CD4-positive, CD25-positive, alpha-beta regulatory T cell (primary cell): Measurements from ENCODE around the gene CILP2. TPM values are rescaled to one million over a fixed set of nuclear protein-coding genes. Genes with fewer than 3 reads are reported as not detected.

Experiments
- polyA plus RNA-seq, 4 donors: library from polyadenylated mRNA; unstranded; fragments of 300-500 nt; fragmentation: Illumina TruSeq; gene quantifications; one replicate each; pipeline ENCODE4 v1.2.3, GENCODE V29; 2021
- total RNA-seq: library from RNA; stranded (reverse); gene quantifications from one replicate; pipeline ENCODE4 v1.2.3, GENCODE V29; 2022

Gene CILP2
- total and polyA plus RNA-seq, 5 donors from 2014 or later, result 0.09 to 0.42 (median 0.31) TPM; not detected in 1

Other genes starting within 250 kb of the CILP2 start
- gene SUGP1, start 217.8 kb upstream of the CILP2 start, total RNA-seq, result 72.5 TPM
- gene SUGP1, start 217.8 kb upstream of the CILP2 start, polyA plus RNA-seq, result 10 to 100 TPM; 22.7 to 36.3 (median 26.4) TPM
- gene MAU2, start 217.4 kb upstream of the CILP2 start, total RNA-seq, result 146 TPM
- 10 to 100 TPM; 16.5 to 20.6 (median 18.8) TPM for gene MAU2, start 217.4 kb upstream of the CILP2 start, polyA plus RNA-seq
- gene GATAD2A, start 132.6 kb upstream of the CILP2 start, total RNA-seq, result 134 TPM
- 10 to 100 TPM in 1 of 4 donors, 1 to 10 TPM in 3; 8.1 to 13.9 (median 9.7) TPM for gene GATAD2A, start 132.6 kb upstream of the CILP2 start, polyA plus RNA-seq
- gene TSSK6, start 22.7 kb upstream of the CILP2 start, total RNA-seq, result 6.2 TPM
- 1 to 10 TPM; 1.6 to 3.0 (median 1.8) TPM for gene TSSK6, start 22.7 kb upstream of the CILP2 start, polyA plus RNA-seq
- gene NDUFA13, start 22.0 kb upstream of the CILP2 start, total RNA-seq, result 196 TPM
- gene NDUFA13, start 22.0 kb upstream of the CILP2 start, polyA plus RNA-seq, result 100 to 1,000 TPM; 358 to 453 (median 400) TPM
- gene YJEFN3, start 9.4 kb upstream of the CILP2 start, total RNA-seq, result 6.6 TPM
- gene YJEFN3, start 9.4 kb upstream of the CILP2 start, polyA plus RNA-seq, result not detected
- 85.3 TPM for gene PBX4, start 80.4 kb downstream of the CILP2 start, total RNA-seq
- 1 to 10 TPM; 4.1 to 7.2 (median 5.9) TPM for gene PBX4, start 80.4 kb downstream of the CILP2 start, polyA plus RNA-seq
- gene LPAR2, start 90.0 kb downstream of the CILP2 start, total RNA-seq, result 120 TPM
- gene LPAR2, start 90.0 kb downstream of the CILP2 start, polyA plus RNA-seq, result 10 to 100 TPM; 29.9 to 48.5 (median 40.4) TPM
- 155 TPM for gene GMIP, start 105.4 kb downstream of the CILP2 start, total RNA-seq
- gene GMIP, start 105.4 kb downstream of the CILP2 start, polyA plus RNA-seq, result 10 to 100 TPM; 42.1 to 51.0 (median 45.7) TPM
- 114 TPM for gene ATP13A1, start 125.4 kb downstream of the CILP2 start, total RNA-seq
- 10 to 100 TPM; 24.1 to 31.9 (median 30.7) TPM for gene ATP13A1, start 125.4 kb downstream of the CILP2 start, polyA plus RNA-seq
- gene ZNF101, start 130.6 kb downstream of the CILP2 start, total RNA-seq, result 84.4 TPM
- gene ZNF101, start 130.6 kb downstream of the CILP2 start, polyA plus RNA-seq, result 100 to 1,000 TPM; 123 to 168 (median 142) TPM
- 19.8 TPM for gene ZNF14, start 194.8 kb downstream of the CILP2 start, total RNA-seq
- 10 to 100 TPM in 3 of 4 donors, 1 to 10 TPM in 1; 8.5 to 12.4 (median 11.7) TPM for gene ZNF14, start 194.8 kb downstream of the CILP2 start, polyA plus RNA-seq